Measurements from ENCODE around the gene P2RY6. TPM values are rescaled to one million over a fixed set of nuclear protein-coding genes. Genes with fewer than 3 reads are reported as not detected.
A peak's percentile ranks its signal among the peaks of the same experiment; 100 is the strongest.

Gene P2RY6
- total and polyA plus RNA-seq, 2 of the 4 experiments (the other 2 are of a cell fraction): 0.44 TPM; not detected in 1

- no peak for TF ChIP-seq ELK1 (IDR thresholded peaks at IDR 0.05; ENCODE audit: borderline replicate concordance, low read depth, low read length)
Observed at GRCh38 chr11:73288873-73289707, 17.0 kb downstream of the P2RY6 start (continued).

DNA sequence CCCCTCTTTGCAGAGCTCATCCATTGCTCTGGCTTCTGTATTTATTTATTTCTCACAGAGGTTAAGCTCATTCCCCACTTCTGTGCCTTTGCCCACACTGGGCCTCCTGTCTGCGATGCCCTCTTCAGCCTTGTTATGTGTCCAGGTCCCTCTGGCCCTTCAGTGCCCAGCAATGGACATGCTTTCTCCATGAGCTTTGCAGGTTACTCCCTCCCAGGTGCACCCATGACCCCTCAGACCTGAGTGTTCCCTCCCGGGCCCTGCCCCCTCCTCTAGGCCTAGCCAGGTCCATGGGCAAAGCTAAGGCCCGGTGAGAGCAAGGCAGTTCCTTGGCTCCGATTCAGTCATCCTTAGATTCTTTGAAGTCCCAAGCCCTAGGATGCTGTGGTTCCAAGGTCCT lies 18.4 kb downstream of the P2RY6 start:
- in situ Hi-C loops (cut with MboI; ENCODE audit: low sequenced_read_pairs): no loop called here
- no peaks in the 10 kb centered on the region for H4K20me1 ChIP-seq (ENCODE audit: insufficient read depth, low read length)
- no peak overlapping the region for H3K4me2 ChIP-seq (ENCODE audit: low read depth, low read length)
- H3K4me1 ChIP-seq (ENCODE audit: control insufficient read depth, insufficient read depth, low read length): peaks cover 10% of the 10 kb centered on the region
- DNase-seq (no peak), ATAC-seq (ENCODE audit: low read depth) (no peak)
- no peak overlapping the region for H4K91ac ChIP-seq (ENCODE audit: insufficient read depth, low read depth, low read length)
- H3K79me1 ChIP-seq (ENCODE audit: low read depth in 1 of 2, low read length in 2 of 2): no peaks in the 10 kb centered on the region
- H2BK120ac ChIP-seq (ENCODE audit: low read depth, low read length): no peak overlapping the region
- dilution Hi-C loops (cut with HindIII; ENCODE audit: low sequenced_read_pairs, unreplicated experiment): no loop called here
- TF ChIP-seq POLR2A (IDR thresholded peaks at IDR 0.05; ENCODE audit: low read depth, low read length): no peak
- no peak for TF ChIP-seq RCOR1 (IDR thresholded peaks at IDR 0.05; ENCODE audit: insufficient replicate concordance, low read length)
- TF ChIP-seq MAFK (IDR thresholded peaks at IDR 0.05; ENCODE audit: low read depth, low read length): no peak
- no peak for TF ChIP-seq NFE2L2 (IDR thresholded peaks at IDR 0.05; ENCODE audit: low read depth, low read length)
- TF ChIP-seq RFX5 (IDR thresholded peaks at IDR 0.05; ENCODE audit: low read depth, low read length): no peak
- TF ChIP-seq MXI1 (IDR thresholded peaks at IDR 0.05; ENCODE audit: borderline replicate concordance, low read depth, low read length): no peak
- TF ChIP-seq CHD1 (IDR thresholded peaks at IDR 0.05; ENCODE audit: low read depth, low read length): no peak
- no peak for TF ChIP-seq ELK1 (IDR thresholded peaks at IDR 0.05; ENCODE audit: borderline replicate concordance, low read depth, low read length)
- TF ChIP-seq, protein P1, sequence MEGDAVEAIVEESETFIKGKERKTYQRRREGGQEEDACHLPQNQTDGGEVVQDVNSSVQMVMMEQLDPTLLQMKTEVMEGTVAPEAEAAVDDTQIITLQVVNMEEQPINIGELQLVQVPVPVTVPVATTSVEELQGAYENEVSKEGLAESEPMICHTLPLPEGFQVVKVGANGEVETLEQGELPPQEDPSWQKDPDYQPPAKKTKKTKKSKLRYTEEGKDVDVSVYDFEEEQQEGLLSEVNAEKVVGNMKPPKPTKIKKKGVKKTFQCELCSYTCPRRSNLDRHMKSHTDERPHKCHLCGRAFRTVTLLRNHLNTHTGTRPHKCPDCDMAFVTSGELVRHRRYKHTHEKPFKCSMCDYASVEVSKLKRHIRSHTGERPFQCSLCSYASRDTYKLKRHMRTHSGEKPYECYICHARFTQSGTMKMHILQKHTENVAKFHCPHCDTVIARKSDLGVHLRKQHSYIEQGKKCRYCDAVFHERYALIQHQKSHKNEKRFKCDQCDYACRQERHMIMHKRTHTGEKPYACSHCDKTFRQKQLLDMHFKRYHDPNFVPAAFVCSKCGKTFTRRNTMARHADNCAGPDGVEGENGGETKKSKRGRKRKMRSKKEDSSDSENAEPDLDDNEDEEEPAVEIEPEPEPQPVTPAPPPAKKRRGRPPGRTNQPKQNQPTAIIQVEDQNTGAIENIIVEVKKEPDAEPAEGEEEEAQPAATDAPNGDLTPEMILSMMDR (conservative IDR thresholded peaks at IDR 0.05; ENCODE audit: low read depth, low read length): no peak
- TF ChIP-seq CEBPB (IDR thresholded peaks at IDR 0.05; ENCODE audit: low read depth, low read length): no peak
- TF ChIP-seq FOS (IDR thresholded peaks at IDR 0.05; ENCODE audit: low read depth, low read length): no peak
- no peak overlapping the region for H3K4ac ChIP-seq (ENCODE audit: low read depth, low read length)
- no peak overlapping the region for H3K23ac ChIP-seq (ENCODE audit: low read depth, low read length)
- H2BK15ac ChIP-seq (ENCODE audit: low read depth, low read length): no peak overlapping the region
- CTCF ChIA-PET: interaction anchor here (0.5 to 4.0 kb wide), 2 partner anchors 45 to 105 kb away, joined by 3 to 34 read pairs; no protein-coding TSS in a partner anchor
- no peak overlapping the region for H2AK5ac ChIP-seq (ENCODE audit: low read depth, low read length)
- H3K56ac ChIP-seq (ENCODE audit: extremely low read depth, insufficient read depth, low read length): no peak overlapping the region
- WGBS, 2 experiments (ENCODE audit: extremely low coverage in 2 of 2, insufficient read length in 1 of 2): 93% methylated on average over 4 of the region's 4 CpGs; no CpG with 5 or more reads in 1 of the 2 experiments
- intact Hi-C loops (cut with micrococcal nuclease): no loop called here
- H2BK20ac ChIP-seq (ENCODE audit: low read depth, low read length): no peak overlapping the region
- H3K36me3 ChIP-seq (ENCODE audit: control insufficient read depth, insufficient read depth, low read length): no peaks in the 10 kb centered on the region
- H3K27me3 ChIP-seq (ENCODE audit: control insufficient read depth, insufficient read depth, low read length): no peaks in the 10 kb centered on the region
- H3K9me3 ChIP-seq (ENCODE audit: control insufficient read depth, insufficient read depth, low read length): no peaks in the 10 kb centered on the region
- H3K27ac ChIP-seq (ENCODE audit: insufficient read depth, low read length): no peak overlapping the region
- BruUV-seq (replicated peaks): no TSS peak
- POLR2A ChIA-PET (ENCODE audit: unreplicated experiment): no interaction called here
- H4K5ac ChIP-seq (ENCODE audit: low read depth, low read length): no peak overlapping the region
- H3K4me3 ChIP-seq (ENCODE audit: insufficient read depth, low read depth, low read length): no peak overlapping the region
- peak overlapping the region; percentile 5 for H2AFZ ChIP-seq (replicated peaks; ENCODE audit: low read length, poor library complexity)
- H2AK9ac ChIP-seq (replicated peaks; ENCODE audit: low read depth, low read length, poor library complexity): no peak overlapping the region
- no peak overlapping the region for H3K18ac ChIP-seq (ENCODE audit: low read depth, low read length)
- no peak overlapping the region for H3K14ac ChIP-seq (replicated peaks; ENCODE audit: low read depth, low read length)
- peaks cover 14% of the 10 kb centered on the region for H3K9me1 ChIP-seq (ENCODE audit: insufficient read depth, low read length)
- H4K8ac ChIP-seq (ENCODE audit: low read depth in 2 of 2, low read length in 2 of 2): no peak overlapping the region
- no peak overlapping the region for H2BK5ac ChIP-seq (ENCODE audit: low read depth, low read length, poor library complexity, severe bottlenecking)
- H3K9ac ChIP-seq (ENCODE audit: low read depth, low read length): no peak overlapping the region

Measured in IMR-90 (cell line).